ENCODE data around the gene MFGE8. TPM values are rescaled to one million over a fixed set of nuclear protein-coding genes. Genes with fewer than 3 reads are reported as not detected.

The MFGE8 gene
- polyA plus RNA-seq, 1 experiment: 1,967 TPM

GRCh38 chr15:88912500-88912921 is 668 bp downstream of the MFGE8 start:
- H3K4me3 ChIP-seq (ENCODE audit: low read depth, low read length): peak overlapping the region; percentile 75
- ChIA-PET POLR2A (no interaction called here), CTCF (interaction anchor here (1.0 to 3.9 kb wide), 7 partner anchors 8 to 256 kb away, joined by 3 to 18 read pairs (median 3); no protein-coding TSS in a partner anchor)
- TF ChIP-seq CTCF (IDR thresholded peaks at IDR 0.05; ENCODE audit: insufficient read depth, low read depth, low read length): no peak
- H3K27me3 ChIP-seq (ENCODE audit: control insufficient read depth, insufficient read depth, low read length): no peaks in the 10 kb centered on the region
- no peak for DNase-seq (ENCODE audit: low read depth)
- H3K36me3 ChIP-seq (ENCODE audit: control insufficient read depth, insufficient read depth, low read length): peaks cover 16% of the 10 kb centered on the region

GRCh38 chr15:88911766-88912118 is 1.4 kb downstream of the MFGE8 start:
- CTCF ChIA-PET: interaction anchor here (0.7 to 3.9 kb wide), 11 partner anchors 9 to 289 kb away, joined by 3 to 18 read pairs (median 3); no protein-coding TSS in a partner anchor
- no peaks in the 10 kb centered on the region for H3K27me3 ChIP-seq (ENCODE audit: control insufficient read depth, insufficient read depth, low read length)
- DNase-seq (ENCODE audit: low read depth): no peak
- peak overlapping the region; percentile 75 for H3K4me3 ChIP-seq (ENCODE audit: low read depth, low read length)
- no peak for TF ChIP-seq CTCF (IDR thresholded peaks at IDR 0.05; ENCODE audit: insufficient read depth, low read depth, low read length)
- POLR2A ChIA-PET: interaction anchor here (0.6 kb wide), 1 partner anchor 149 kb away, joined by 3 read pairs; no protein-coding TSS in a partner anchor
- H3K36me3 ChIP-seq (ENCODE audit: control insufficient read depth, insufficient read depth, low read length): peaks cover 18% of the 10 kb centered on the region

GRCh38 chr15:88909956-88910831 is 3.0 kb downstream of the MFGE8 start:
- CTCF ChIA-PET: interaction anchor here (0.6 to 3.9 kb wide), 7 partner anchors 15 to 267 kb away, joined by 3 to 18 read pairs (median 3); partner anchors contain the start of gene HAPLN3
- no peak for DNase-seq (ENCODE audit: low read depth)
- TF ChIP-seq CTCF (IDR thresholded peaks at IDR 0.05; ENCODE audit: insufficient read depth, low read depth, low read length): no peak
- POLR2A ChIA-PET: no interaction called here
- Histone ChIP-seq H3K4me3 (ENCODE audit: low read depth, low read length) (no peak overlapping the region), H3K27me3 (ENCODE audit: control insufficient read depth, insufficient read depth, low read length) (no peaks in the 10 kb centered on the region), H3K36me3 (ENCODE audit: control insufficient read depth, insufficient read depth, low read length) (peaks cover 27% of the 10 kb centered on the region)

GRCh38 chr15:88908697-88909621 is 4.2 kb downstream of the MFGE8 start:
- H3K27me3 ChIP-seq (ENCODE audit: control insufficient read depth, insufficient read depth, low read length): no peaks in the 10 kb centered on the region
- peaks cover 29% of the 10 kb centered on the region for H3K36me3 ChIP-seq (ENCODE audit: control insufficient read depth, insufficient read depth, low read length)
- no peak for TF ChIP-seq CTCF (IDR thresholded peaks at IDR 0.05; ENCODE audit: insufficient read depth, low read depth, low read length)
- no peak for DNase-seq (ENCODE audit: low read depth)
- ChIA-PET CTCF (interaction anchor here (0.7 to 1.3 kb wide), 5 partner anchors 92 to 269 kb away, joined by 3 to 4 read pairs (median 3); no protein-coding TSS in a partner anchor), POLR2A (no interaction called here)
- H3K4me3 ChIP-seq (ENCODE audit: low read depth, low read length): no peak overlapping the region

Measured in BJ (cell line).